HG03175 (cell line): ENCODE measurements around the gene HRCT1.
"Not testable (repeated sequence)": the region's sequence is repeated elsewhere in the genome, so short reads cannot be mapped to it uniquely, and the experiment has no call there.

Experiments
- ATAC-seq: cut with Tn5 transposase; IDR thresholded peaks from one replicate; pipeline ENCODE4 v1.9.1; 2021; ENCODE audit warnings: mild to moderate bottlenecking, moderate library complexity; ENCODE audit not compliant: unreplicated experiment

HRCT1 gene

DNA sequence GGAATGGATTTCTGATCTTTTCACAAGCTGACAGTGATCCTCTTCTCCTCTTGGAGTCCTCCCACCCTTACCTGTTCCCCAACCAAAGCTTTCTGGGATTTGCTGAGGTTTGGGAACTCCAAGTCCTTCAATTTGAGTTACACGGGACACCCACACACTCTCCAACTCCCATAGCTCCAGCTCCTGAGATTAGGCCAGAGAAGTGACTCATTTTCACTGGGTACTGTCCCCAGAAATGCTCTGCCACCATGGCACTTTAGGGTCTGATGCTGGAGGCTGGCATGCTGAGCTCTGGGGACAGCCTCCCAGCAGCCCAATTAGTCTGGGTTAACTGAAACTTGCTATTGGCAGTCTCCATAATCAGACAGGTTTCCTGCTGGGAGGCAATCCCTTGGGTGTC is 14.0 kb upstream of the HRCT1 start:
- ATAC-seq = no peak

DNA sequence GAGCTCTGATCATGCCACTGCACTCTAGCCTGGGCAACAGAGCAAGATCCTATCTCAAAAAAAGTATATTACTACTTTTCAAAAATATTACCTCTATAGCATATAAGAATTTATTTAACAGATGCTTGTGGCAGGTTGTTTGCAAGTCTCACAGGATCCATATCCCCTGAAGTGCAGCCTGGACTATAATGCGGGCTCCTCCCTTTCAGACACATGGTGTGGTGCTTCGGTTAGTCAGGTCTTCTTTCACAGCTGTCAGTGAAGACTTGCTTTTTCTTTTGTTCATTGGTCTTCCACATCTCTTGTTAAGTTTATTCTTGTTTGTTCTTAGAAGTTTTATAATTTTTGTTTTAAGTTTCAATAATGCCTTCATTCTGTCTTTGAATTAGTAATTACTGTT is 9.4 kb upstream of the HRCT1 start:
- no peak for ATAC-seq

DNA sequence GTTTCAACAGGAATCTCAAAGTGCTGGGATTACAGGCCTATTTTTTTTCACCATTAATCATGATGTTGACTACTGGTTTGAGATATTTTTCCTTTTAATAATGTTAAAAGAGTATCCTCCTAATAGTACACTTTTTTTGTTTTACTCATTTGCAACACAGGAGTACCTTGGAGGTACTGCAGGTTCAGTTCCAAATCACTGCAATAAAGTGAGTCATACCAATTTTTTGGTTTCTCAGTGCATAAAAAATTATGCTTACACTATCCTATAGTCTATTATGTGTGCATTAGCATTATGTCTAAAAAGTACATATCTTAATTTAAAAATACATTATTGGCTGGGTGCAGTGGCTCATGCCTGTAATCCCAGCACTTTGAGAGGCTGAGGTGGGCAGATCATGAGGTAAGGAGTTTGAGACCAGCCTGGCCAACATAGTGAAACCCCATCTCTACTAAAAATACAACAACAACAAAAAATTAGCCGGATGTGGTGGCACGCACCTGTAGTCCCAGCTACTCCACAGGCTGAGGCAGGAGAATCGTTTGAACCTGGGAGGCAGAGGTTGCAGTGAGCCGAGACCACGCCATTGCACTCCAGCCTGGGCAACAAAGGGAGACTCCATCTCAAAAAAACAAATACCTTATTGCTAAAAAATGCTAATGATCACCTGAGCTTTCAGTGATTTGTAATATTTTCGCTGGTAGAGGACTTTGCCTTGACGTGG is 8.5 kb upstream of the HRCT1 start:
- not testable (repeated sequence) for ATAC-seq

DNA sequence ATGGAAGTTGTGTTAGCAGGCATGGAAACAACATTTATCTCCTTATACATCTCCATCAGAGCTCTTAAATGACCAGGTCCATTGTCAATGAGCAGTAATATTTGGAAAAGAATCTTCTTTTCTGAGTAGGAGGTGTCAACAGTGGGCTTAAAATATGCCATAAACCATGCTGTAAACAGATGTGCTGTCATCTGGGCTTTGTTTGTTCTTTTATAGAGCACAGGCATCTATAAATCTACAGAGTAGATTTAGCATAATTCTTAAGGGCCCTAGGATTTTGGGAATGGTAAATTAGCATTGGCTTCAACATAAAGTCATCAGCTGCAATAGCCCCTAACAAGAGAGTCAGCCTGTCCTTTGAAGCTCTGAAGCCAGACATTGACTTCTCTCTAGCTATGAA is 7.7 kb upstream of the HRCT1 start:
- no peak for ATAC-seq

DNA sequence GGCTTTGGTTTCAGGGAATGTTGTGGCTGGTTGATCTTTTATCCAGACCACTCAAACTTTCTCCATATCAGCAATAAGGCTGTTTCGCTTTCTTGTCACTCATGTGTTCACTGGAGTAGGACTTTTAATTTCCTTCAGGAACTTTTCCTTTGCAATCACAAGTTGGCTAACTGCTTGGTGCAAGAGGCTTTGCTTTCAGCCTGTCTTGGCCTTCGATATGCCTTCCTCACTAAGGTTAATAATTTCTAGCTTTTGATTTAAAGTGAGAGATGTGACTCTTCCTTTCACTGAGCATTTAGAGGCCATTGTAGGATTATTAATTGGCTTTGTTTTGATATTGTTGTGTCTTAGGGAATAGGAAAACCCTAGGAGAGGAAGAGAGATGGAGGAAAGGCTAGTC is 7.0 kb upstream of the HRCT1 start:
- no peak for ATAC-seq

DNA sequence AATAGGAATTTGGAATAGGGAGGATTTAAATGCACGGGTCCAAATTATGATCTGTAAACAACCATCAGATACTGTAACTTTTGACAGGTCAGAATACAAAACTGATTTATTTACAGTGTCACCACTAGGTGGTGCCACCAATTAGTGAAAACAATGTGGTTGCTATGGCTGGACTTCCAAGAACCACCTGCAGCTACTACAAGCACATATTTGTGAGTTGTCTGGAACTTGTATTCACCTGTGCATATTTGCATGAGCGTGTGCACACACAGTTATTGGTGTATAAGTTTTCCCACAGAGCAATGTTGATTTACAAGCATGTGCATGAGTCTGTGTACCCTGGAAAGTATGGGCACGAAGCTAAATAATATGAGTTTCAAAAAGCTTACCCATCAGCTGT is 3.0 kb upstream of the HRCT1 start:
- no peak for ATAC-seq

DNA sequence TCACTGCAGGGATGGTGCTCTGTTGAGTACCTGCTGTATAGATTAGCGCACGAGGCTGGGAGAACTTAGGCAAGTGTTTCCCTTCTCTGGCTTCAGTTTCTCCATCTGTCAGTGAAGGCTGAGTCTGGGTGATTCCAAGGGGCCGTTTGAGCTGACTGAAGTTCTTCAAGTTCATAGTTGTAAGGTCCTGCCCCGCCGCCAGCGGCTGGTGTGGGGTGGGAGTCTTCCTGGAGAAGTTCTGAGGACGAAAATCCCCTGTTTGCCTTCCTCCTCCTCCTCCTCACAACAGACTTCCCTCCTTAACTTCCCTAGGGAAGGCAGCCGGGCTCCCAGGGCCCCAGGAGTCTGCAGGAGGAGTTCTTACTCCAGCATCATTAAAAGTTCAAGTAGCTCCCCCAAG is 1.7 kb upstream of the HRCT1 start:
- no peak for ATAC-seq

DNA sequence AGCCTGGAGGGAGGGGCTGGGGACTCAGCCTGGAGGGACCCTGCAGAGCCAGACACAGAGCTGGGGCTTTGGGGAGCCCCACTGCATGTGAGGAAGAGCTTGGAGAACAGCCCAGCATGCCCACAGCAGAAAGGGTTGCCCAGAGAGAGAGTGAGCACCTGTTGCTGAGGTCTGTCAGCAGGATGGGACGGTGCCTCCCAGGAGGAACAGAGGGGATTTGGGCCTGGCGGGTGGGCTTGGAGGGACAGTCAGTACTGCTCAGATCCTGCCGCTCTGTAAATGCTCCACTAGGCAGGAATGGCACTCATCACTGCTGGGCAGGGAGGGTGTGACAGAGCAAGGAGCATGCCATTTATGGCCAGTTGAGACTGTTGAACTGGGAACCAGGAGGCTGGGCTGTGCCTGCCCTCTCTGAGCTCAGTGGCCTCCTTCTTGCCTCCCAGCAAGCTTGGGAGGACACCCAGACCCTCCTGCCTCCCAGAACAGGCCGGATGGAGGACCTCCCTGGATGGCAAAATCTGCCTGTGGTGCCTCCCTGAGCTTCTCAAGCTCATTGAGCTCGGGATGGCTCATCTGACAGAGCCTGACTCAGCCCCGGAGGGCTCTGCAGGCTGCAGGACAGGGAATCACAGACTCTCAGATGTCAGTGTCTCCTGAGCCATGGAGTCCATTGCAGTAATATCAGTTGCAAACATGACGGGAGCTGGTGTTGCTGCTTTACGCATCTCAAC is 786 bp upstream of the HRCT1 start:
- ATAC-seq = no peak

DNA sequence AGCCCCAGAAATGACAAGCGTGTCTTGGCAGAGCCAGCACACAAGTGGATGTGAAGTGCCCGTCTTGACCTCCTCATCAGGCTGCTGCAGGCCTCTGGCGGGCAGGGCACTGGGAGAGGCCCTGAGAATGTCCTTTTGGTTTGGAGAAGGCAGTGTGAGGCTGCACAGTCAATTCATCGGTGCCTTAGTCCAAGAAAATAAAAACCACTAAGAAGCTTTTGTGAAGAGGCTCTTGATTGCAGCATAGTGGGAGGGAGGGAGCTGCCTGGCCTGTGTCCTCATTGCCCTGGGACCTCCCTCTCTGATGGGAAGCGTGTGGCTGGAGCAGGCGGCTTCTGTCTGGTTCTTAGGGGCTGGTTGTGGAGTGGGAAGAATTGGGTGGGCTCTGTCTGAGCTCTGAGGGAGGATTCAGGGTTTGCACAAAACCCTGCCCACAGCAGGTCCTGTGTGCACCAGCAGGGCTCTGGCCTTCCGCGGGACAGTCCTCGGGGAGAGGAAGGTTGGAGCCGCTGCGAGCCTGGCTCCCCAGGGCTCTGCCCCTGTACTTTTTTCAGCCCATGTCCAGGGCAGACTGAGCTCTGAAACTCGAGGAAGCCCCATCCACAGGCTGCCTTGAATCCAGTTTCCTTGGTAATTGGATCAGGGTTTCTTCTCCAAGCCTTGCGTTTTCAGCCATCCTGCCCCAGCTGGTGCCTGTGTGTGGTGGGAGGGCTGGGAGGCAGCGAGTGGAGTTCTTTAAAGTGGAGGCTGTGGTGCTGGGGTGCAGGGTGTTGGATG is 1.1 kb downstream of the HRCT1 start:
- ATAC-seq = no peak

DNA sequence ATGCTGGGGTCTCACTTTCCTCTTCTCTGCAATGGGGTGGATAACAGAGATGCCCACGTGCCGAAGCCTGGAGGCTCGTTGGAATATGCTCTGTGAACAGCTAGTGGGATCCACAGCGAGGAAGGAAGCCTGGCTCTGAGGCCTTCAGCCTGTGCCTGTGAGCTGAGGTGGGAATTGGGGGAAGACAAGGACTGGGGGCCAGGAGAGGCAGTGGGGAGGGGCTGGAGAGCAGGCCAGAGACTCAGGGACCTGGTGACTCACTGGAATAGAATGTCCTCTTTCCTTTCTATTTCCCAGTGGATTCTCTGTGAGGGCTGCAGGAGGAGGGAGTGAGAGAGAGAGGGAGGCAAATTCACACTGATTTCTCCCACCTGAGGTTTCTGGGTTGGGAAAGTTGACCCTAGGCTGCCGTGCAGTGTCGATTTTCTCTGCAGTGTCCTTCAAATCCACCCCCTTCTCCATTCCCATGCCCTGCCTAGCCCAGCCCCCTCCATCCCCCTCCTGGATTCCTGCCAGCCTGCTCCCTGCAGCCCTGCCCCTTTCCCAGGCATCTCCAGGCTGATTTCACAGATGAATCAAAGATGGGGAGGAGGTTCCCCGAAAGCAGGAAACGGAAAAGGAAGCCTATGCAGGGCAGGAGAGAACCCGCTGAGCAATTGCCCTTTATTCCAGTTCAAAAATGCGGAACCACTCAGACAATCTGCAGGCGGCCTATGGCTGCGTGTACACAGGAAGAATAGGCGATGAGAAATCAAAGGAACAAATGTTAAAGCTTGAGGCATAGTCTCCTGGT is 1.9 kb downstream of the HRCT1 start:
- ATAC-seq = no peak

DNA sequence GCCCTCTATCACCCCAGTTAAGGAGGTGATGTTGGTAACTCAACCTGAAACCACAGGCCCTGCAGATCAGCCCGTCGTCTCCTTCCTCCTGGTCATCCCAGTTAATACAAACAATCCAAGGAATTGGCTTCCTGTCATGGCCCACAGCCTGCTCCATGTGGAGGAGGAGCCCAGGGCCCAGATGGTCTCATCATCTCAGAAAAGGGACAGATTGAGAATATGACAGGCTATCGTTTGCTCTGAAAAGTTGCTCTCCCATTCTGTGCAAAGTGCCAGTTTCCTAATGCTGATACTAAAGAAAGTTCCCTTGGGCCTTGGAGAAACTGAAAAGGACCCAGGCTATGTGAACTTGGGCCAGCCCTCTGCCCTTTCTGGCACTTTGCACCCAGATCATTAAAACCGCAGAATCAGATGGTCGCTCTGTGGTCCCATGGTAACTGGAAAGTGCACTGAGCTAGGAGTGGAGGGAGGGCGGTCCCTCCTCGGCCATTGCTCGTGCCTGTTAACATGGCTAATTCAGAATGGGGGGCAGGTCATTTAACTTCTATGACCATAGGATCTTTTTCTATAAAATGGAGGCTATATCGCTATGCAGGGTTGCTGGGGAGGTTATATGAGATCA is 2.6 kb downstream of the HRCT1 start:
- no peak for ATAC-seq

DNA sequence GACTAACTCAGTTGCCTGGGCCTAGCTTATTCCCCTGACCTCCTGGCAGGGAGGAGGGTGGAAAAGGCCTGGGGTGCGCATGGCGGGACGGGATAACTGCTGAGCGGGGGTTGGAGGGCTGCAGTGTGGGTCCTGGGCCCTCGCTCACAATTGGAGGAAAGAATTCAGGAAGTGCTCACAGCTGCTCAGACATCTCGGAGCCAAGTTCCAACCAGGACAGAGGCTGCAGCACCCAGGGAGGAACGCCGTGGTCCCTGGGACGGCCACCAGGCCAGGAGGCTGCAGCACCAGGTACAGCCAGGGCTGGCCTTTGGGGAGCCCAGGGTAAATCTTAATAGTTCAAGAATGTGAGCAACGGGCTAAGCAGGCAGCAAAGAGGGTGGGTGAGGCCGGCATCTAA is 3.3 kb downstream of the HRCT1 start, which contains the start of gene SPAAR:
Gene SPAAR (plus strand): TSS at position 217 of the 400 bp plus-strand sequence. CDS start 974 bp downstream, outside the sequence.
- no peak for ATAC-seq

DNA sequence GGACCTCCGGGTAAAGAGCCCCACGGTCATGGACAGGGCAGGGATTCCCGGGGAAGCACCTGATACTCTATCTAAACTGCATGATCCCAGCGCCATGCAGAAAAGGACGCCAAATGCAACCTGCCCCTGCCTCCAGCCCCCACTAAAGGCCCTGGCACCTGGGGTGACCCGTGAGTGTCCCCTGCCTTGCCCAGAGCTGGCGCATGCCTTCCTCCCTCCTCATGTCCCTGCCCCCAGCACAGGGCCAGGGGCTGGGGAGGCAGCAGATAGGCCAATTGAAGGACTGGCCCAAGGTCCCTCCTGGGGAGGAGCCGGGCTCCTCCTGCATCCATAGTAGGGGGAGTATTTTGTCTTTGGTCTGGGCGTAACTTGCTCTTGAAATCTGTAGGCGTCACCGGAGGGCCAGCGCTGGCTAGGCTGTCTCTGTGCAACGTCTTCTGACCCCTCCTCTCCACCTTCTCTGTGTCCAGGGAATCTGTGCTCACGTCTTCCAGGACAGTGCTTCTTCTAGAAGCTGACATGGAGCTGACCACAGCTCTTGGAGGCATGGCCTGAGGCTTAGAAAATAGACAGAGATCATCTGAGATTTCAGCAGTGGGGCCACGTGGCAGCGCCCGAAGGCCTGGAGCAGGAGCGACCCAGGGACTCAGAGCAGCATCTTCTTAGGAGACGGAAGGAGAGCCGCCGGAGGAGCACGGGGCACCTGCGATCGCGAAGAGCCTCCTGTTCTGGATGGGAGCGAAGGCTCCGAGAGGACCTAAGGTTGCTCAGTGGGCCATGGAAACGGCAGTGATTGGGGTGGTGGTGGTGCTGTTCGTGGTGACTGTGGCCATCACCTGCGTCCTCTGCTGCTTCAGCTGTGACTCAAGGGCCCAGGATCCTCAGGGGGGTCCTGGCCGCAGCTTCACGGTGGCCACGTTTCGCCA is 3.9 kb downstream of the HRCT1 start:
- ATAC-seq = no peak

DNA sequence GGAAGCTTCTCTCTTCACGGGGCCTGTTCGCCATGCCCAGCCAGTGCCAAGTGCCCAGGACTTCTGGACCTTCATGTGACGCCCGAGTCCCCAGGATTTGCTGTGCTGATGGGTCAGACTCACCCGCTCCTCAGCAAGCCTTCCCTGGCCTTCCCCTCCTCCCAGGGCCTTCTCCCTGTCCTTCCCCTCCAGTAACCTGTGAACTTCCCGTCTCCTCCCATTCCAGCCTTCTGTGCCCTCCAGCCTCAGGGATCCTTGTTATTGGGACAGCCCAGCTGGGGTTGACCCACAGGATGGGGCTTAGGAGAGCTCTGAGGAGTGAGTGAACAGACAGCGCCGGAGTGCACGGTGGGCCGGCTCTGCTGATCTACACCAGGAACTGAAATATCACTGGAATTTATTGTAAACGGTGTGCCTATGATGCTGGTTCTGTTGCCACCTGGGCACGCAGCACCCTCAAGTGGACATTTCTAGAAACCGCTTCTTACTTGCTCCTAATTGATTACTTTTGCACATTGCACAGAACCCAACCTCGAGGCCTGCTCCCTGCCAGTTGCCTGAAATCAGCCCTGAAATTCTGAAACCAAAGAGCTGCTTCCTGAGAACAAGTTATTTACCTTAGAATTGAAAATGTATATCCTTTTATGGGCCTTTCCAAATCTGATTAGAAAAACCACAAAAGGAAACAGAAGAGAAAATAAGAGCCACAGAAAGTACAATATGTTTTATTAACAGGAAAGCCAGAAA is 4.8 kb downstream of the HRCT1 start:
- ATAC-seq = no peak

DNA sequence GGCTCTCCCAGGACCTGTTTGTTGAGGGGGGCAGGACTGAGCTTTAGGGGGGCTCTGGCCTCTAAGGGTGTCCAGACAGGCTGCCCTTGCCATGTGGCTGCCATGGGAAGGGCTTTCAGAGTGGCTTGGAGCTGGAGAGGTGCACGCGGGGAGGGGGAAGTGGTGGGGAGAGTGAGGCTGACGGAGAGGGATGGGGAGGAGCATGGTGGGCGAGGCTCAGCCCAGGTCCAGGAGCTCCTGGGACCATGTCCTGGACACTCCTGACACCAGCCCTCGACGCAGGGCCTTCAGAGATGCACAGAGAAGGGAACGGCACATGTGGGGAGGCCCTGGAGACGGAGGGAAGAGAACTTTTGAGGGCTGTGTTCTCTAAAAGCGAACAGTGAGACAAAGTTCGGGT is 5.7 kb downstream of the HRCT1 start:
- ATAC-seq = no peak

DNA sequence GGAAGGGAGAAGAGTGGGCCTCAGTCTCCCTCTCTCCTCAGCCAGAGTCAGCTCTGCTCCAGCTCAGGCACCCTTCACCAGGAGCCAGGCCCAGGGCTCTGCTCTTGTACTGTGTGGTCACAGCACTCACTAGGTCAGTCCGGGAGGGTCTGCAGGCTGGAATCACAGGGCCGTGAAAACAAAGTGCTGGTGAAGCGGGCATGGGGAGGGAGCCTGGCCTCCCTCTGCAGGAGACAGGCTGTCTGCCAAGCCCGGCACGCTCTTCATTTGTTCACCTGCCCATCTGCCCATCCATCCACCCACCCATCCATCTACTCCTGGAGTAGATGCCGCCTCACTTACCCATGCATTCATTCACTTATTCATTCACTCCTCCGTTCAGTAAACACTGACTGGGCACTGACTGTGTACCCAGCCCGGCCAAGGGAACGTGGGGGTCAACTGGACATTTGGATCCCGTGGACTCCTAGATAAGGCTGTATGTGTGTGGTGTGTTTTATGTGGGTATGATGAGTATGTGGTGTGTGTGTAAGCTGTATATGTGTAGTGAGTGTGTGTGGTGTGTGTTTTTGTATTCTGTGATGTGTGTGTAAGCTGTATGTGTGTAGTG is 6.9 kb downstream of the HRCT1 start:
- no peak for ATAC-seq

DNA sequence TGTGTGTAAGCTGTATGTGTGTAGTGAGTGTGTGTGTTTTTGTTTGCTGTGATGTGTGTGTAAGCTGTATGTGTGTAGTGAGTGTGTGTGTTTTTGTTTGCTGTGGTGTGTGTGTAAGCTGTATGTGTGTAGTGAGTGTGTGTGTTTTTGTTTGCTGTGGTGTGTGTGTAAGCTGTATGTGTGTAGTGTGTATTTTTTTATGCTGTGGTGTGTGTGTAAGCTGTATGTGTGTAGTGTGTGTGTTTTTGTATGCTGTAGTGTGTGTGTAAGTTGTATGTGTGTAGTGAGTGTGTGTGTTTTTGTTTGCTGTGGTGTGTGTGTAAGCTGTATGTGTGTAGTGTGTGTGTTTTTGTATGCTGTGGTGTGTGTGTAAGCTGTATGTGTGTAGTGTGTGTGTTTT is 7.4 kb downstream of the HRCT1 start:
- ATAC-seq = not testable (repeated sequence)

DNA sequence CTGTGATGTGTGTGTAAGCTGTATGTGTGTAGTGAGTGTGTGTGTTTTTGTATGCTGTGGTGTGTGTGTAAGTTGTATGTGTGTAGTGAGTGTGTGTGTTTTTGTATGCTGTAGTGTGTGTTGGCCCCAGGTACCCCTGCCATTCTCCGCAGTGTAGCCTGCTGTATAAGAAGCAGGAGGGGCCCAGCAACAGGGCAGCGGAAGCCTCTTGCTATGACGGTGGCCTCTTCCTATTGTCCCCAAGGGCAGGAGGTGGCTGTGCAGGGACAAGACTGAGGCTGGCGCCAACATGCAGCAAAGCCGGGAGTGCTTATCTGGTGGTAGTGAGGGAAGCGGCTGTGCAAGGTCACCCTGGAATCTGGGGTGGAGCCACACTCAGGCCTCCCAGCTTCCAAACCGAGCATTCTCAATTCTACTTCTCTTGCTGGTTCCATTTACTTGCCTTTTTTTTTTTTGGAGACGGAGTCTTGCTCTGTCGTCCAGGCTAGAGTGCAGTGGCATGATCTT is 8.4 kb downstream of the HRCT1 start:
- no peak for ATAC-seq
